OCI-LY1 (cell line): Measurements from ENCODE around the gene ZBTB17.
"Not testable (repeated sequence)": the region's sequence is repeated elsewhere in the genome, so short reads cannot be mapped to it uniquely, and the experiment has no call there.

Experiments
- EZH2 ChIP-seq: fragments of 200-600 bp; sonication (generic), shearing (Covaris generic); IDR thresholded peaks from 2 replicates; pipeline ENCODE4 v1.8.0; 2017; ENCODE audit warnings: borderline replicate concordance, mixed run types, mild to moderate bottlenecking, antibody characterized with exemption, low read length, moderate library complexity, mixed read lengths
- TF ChIP-seq, protein P1 (sequence below): fragments of 200-600 bp; sonication (generic), shearing (Covaris generic); IDR thresholded peaks from 2 replicates; pipeline ENCODE4 v1.5.1; 2017; ENCODE audit warnings: mild to moderate bottlenecking, antibody characterized with exemption, low read length, moderate library complexity, mixed read lengths

DNA sequence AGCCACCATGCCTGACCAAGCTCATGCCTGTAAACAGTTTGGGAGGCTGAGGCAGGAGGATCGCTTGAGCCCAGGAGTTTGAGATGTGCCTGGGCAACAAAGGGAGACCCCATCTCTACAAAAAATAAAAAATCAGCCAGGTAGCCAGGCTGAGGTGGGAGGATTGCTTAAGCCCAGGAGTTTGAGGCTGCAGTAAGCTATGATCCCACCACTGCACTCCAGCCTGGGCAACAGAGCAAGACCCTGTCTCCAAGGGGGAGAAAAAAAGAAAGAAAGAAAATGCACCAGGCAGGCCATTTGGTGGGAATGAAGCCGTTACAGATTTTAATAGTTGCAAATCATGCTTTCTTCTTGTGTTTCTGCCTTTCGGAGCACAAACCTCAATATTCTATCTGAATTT, 62.3 kb downstream of the ZBTB17 start:
- TF ChIP-seq EZH2, result not testable (repeated sequence)
- TF ChIP-seq, protein P1, sequence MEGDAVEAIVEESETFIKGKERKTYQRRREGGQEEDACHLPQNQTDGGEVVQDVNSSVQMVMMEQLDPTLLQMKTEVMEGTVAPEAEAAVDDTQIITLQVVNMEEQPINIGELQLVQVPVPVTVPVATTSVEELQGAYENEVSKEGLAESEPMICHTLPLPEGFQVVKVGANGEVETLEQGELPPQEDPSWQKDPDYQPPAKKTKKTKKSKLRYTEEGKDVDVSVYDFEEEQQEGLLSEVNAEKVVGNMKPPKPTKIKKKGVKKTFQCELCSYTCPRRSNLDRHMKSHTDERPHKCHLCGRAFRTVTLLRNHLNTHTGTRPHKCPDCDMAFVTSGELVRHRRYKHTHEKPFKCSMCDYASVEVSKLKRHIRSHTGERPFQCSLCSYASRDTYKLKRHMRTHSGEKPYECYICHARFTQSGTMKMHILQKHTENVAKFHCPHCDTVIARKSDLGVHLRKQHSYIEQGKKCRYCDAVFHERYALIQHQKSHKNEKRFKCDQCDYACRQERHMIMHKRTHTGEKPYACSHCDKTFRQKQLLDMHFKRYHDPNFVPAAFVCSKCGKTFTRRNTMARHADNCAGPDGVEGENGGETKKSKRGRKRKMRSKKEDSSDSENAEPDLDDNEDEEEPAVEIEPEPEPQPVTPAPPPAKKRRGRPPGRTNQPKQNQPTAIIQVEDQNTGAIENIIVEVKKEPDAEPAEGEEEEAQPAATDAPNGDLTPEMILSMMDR, result not testable (repeated sequence)
